HEK293 (cell line): Measurements from ENCODE around the gene PCDHGB2.

Experiments
- FEZF1 ChIP-seq: fragments of 450-650 bp; formaldehyde crosslinking; IDR thresholded peaks from 2 replicates; pipeline ENCODE4 v1.5.1; 2016; ENCODE audit warnings: missing biosample characterization, missing genetic modification characterization
- REPIN1 ChIP-seq: fragments of 450-650 bp; formaldehyde crosslinking; IDR thresholded peaks from 2 replicates; pipeline ENCODE4 v1.5.1; 2017; ENCODE audit warnings: missing biosample characterization, missing genetic modification characterization, low read depth
- SP7 ChIP-seq: fragments of 450-650 bp; formaldehyde crosslinking; IDR thresholded peaks from 2 replicates; pipeline ENCODE4 v1.5.1; 2016; ENCODE audit warnings: missing biosample characterization, missing genetic modification characterization
- TRIM28 ChIP-seq: IDR thresholded peaks from 2 replicates; pipeline ENCODE4 v1.6.1; 2011; ENCODE audit warnings: low read length, control low read depth, borderline replicate concordance
- ZBTB48 ChIP-seq: fragments of 450-650 bp; formaldehyde crosslinking; IDR thresholded peaks from 2 replicates; pipeline ENCODE4 v1.5.1; 2016; ENCODE audit warnings: missing biosample characterization, missing genetic modification characterization
- ZEB2 ChIP-seq: fragments of 450-650 bp; formaldehyde crosslinking; IDR thresholded peaks from 2 replicates; pipeline ENCODE4 v1.5.1; 2016; ENCODE audit warnings: missing biosample characterization, missing genetic modification characterization
- ZFP3 ChIP-seq: fragments of 450-650 bp; formaldehyde crosslinking; IDR thresholded peaks from 2 replicates; pipeline ENCODE4 v1.5.1; 2016; ENCODE audit warnings: low read depth, missing biosample characterization, missing genetic modification characterization
- ZNF10 ChIP-seq: fragments of 450-650 bp; formaldehyde crosslinking; IDR thresholded peaks from 2 replicates; pipeline ENCODE4 v1.5.1; 2017; ENCODE audit warnings: missing biosample characterization, missing genetic modification characterization
- ZNF112 ChIP-seq: fragments of 450-650 bp; formaldehyde crosslinking; IDR thresholded peaks from 2 replicates; pipeline ENCODE4 v1.5.0; 2017; ENCODE audit warnings: missing biosample characterization, missing genetic modification characterization
- ZNF114 ChIP-seq: fragments of 450-650 bp; formaldehyde crosslinking; IDR thresholded peaks from 2 replicates; pipeline ENCODE4 v1.5.0; 2017; ENCODE audit warnings: missing biosample characterization, missing genetic modification characterization
- ZNF121 ChIP-seq: fragments of 450-650 bp; formaldehyde crosslinking; IDR thresholded peaks from 2 replicates; pipeline ENCODE4 v1.5.1; 2016; ENCODE audit warnings: missing biosample characterization, missing genetic modification characterization
- ZNF146 ChIP-seq: fragments of 450-650 bp; formaldehyde crosslinking; IDR thresholded peaks from 2 replicates; pipeline ENCODE4 v1.5.1; 2016; ENCODE audit warnings: missing biosample characterization, missing genetic modification characterization
- ZNF211 ChIP-seq: fragments of 450-650 bp; formaldehyde crosslinking; IDR thresholded peaks from 2 replicates; pipeline ENCODE4 v1.5.1; 2016; ENCODE audit warnings: low read depth, missing biosample characterization, missing genetic modification characterization
- ZNF23 ChIP-seq: fragments of 450-650 bp; formaldehyde crosslinking; IDR thresholded peaks from 2 replicates; pipeline ENCODE4 v1.5.1; 2016; ENCODE audit warnings: missing biosample characterization, missing genetic modification characterization, borderline replicate concordance
- ZNF266 ChIP-seq: fragments of 450-650 bp; formaldehyde crosslinking; IDR thresholded peaks from 2 replicates; pipeline ENCODE4 v1.5.1; 2016; ENCODE audit warnings: missing biosample characterization, missing genetic modification characterization, low read depth
- ZNF274 ChIP-seq, 2 experiments: fragments of 200-500 bp in 1 of 2; fragments of 450-650 bp in 1 of 2; sonication (Bioruptor generic) in 1 of 2; formaldehyde crosslinking in 1 of 2; IDR thresholded peaks; 2 replicates each; pipeline versions ENCODE4 v1.5.1 to v1.6.1; 2014 to 2016; ENCODE audit warnings: borderline replicate concordance in 1 of 2, inconsistent platforms in 1 of 2, low read length in 1 of 2, missing biosample characterization in 1 of 2, missing genetic modification characterization in 1 of 2
- ZNF311 ChIP-seq: fragments of 450-650 bp; formaldehyde crosslinking; IDR thresholded peaks from 2 replicates; pipeline ENCODE4 v1.5.1; 2017; ENCODE audit warnings: missing biosample characterization, missing genetic modification characterization, borderline replicate concordance
- ZNF596 ChIP-seq: fragments of 450-650 bp; IDR thresholded peaks from 2 replicates; pipeline ENCODE4 v1.5.0; 2018; ENCODE audit warnings: missing biosample characterization, mild to moderate bottlenecking, missing genetic modification characterization, moderate library complexity
- ZNF610 ChIP-seq: fragments of 450-650 bp; formaldehyde crosslinking; IDR thresholded peaks from 2 replicates; pipeline ENCODE4 v1.5.1; 2016; ENCODE audit warnings: missing biosample characterization, missing genetic modification characterization, borderline replicate concordance
- ZNF621 ChIP-seq: fragments of 450-650 bp; formaldehyde crosslinking; IDR thresholded peaks from 2 replicates; pipeline ENCODE4 v1.5.1; 2017; ENCODE audit warnings: missing biosample characterization, missing genetic modification characterization
- ZNF623 ChIP-seq: fragments of 450-650 bp; formaldehyde crosslinking; IDR thresholded peaks from 2 replicates; pipeline ENCODE4 v1.5.1; 2016; ENCODE audit warnings: missing biosample characterization, missing genetic modification characterization
- ZNF654 ChIP-seq: fragments of 450-650 bp; formaldehyde crosslinking; IDR thresholded peaks from 2 replicates; pipeline ENCODE4 v1.5.1; 2016; ENCODE audit warnings: low read depth, missing biosample characterization, missing genetic modification characterization
- ZNF677 ChIP-seq: fragments of 450-650 bp; IDR thresholded peaks from 2 replicates; pipeline ENCODE4 v1.5.0; 2018; ENCODE audit warnings: missing biosample characterization, mild to moderate bottlenecking, missing genetic modification characterization, moderate library complexity
- ZNF768 ChIP-seq: fragments of 450-650 bp; formaldehyde crosslinking; IDR thresholded peaks from 2 replicates; pipeline ENCODE4 v1.5.1; 2018; ENCODE audit warnings: missing biosample characterization, mild to moderate bottlenecking, missing genetic modification characterization
- ZNF792 ChIP-seq: fragments of 450-650 bp; formaldehyde crosslinking; IDR thresholded peaks from 2 replicates; pipeline ENCODE4 v1.5.1; 2016; ENCODE audit warnings: missing biosample characterization, missing genetic modification characterization
- TF ChIP-seq, protein P1 (sequence below): fragments of 450-650 bp; formaldehyde crosslinking; IDR thresholded peaks from 2 replicates; pipeline ENCODE4 v1.5.1; 2016; ENCODE audit warnings: missing biosample characterization, missing genetic modification characterization
- TF ChIP-seq, protein P2 (sequence below): fragments of 450-650 bp; formaldehyde crosslinking; IDR thresholded peaks from 2 replicates; pipeline ENCODE4 v1.5.1; 2016; ENCODE audit warnings: missing biosample characterization, missing genetic modification characterization
- TF ChIP-seq, protein P3 (sequence below): fragments of 450-650 bp; formaldehyde crosslinking; IDR thresholded peaks from 2 replicates; pipeline ENCODE4 v1.5.1; 2017; ENCODE audit warnings: missing biosample characterization, mild to moderate bottlenecking, missing genetic modification characterization, moderate library complexity
- TF ChIP-seq, protein P4 (sequence below): fragments of 450-650 bp; formaldehyde crosslinking; IDR thresholded peaks from 2 replicates; pipeline ENCODE4 v1.5.1; 2016; ENCODE audit warnings: missing biosample characterization, missing genetic modification characterization, borderline replicate concordance
- TF ChIP-seq, protein P5 (sequence below): fragments of 450-650 bp; formaldehyde crosslinking; IDR thresholded peaks from 2 replicates; pipeline ENCODE4 v1.5.1; 2016; ENCODE audit warnings: missing biosample characterization, missing genetic modification characterization

Gene PCDHGB2

DNA sequence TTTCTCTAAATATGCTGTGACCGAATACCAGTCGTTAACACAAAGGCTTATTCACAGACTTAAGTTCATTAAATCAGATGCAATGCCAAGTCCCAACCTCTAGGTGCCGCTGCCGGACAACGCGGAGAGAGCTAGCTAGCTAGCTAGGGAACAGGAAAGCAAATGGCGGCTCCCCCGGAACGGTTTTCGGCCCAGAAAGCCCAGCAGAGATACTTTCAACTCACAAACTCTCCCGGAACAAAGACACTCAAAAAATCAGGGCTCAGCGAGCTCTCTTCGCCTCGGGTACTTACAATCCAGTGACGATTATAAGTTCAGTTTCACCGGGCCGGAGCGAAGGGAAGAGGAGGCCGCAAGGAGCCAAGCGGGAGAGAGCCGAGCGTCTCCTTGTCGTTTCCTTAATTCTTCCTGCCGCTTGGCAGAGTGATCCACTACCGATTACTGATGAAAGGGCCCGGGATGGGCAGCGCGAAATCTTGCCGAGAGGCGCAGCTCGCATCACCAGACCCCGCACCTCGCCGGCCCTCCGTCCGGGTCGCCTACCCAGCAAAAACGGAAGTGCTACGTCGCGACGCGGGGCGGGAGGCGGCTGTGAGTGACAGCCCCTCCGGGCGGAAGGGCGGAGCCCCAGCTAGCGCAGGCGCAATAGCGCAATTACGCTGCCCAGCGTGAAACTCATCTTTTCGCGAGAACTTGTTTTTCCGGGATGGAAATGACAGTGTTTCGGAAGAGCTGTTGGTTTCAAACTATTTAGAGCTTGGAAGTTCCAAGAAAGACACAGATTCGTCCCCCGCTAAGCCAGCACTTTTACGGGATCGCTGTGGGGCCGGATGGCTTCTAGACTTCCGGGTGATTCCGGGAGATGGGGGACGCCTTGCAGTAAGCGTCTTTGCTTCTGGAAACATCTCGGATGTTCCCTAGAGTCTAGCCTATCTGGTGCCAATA lies 39.3 kb upstream of the PCDHGB2 start, which contains the start of gene TAF7 (continued):
- TF ChIP-seq, protein P1, sequence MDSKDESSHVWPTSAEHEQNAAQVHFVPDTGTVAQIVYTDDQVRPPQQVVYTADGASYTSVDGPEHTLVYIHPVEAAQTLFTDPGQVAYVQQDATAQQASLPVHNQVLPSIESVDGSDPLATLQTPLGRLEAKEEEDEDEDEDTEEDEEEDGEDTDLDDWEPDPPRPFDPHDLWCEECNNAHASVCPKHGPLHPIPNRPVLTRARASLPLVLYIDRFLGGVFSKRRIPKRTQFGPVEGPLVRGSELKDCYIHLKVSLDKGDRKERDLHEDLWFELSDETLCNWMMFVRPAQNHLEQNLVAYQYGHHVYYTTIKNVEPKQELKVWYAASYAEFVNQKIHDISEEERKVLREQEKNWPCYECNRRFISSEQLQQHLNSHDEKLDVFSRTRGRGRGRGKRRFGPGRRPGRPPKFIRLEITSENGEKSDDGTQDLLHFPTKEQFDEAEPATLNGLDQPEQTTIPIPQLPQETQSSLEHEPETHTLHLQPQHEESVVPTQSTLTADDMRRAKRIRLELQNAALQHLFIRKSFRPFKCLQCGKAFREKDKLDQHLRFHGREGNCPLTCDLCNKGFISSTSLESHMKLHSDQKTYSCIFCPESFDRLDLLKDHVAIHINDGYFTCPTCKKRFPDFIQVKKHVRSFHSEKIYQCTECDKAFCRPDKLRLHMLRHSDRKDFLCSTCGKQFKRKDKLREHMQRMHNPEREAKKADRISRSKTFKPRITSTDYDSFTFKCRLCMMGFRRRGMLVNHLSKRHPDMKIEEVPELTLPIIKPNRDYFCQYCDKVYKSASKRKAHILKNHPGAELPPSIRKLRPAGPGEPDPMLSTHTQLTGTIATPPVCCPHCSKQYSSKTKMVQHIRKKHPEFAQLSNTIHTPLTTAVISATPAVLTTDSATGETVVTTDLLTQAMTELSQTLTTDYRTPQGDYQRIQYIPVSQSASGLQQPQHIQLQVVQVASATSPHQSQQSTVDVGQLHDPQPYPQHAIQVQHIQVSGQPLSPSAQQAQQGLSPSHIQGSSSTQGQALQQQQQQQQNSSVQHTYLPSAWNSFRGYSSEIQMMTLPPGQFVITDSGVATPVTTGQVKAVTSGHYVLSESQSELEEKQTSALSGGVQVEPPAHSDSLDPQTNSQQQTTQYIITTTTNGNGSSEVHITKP: no peak
- TF ChIP-seq ZNF121 (tag by site-specific recombination): no peak
- peak; percentile 39 for TF ChIP-seq ZNF654 (tag by site-specific recombination)
- TF ChIP-seq ZNF114: no peak
- TF ChIP-seq ZNF792 (tag by site-specific recombination): no peak
- TF ChIP-seq ZNF274 (IDR thresholded peaks at IDR 0.05; ENCODE audit: low read length): no peak
- TF ChIP-seq ZNF274 (tag by site-specific recombination; IDR thresholded peaks at IDR 0.05; ENCODE audit: borderline replicate concordance): no peak; the same call in 1 of the 2 replicates
- TF ChIP-seq ZFP3: no peak
- TF ChIP-seq ZNF211 (tag by site-specific recombination): no peak
- TF ChIP-seq ZNF146 (tag by site-specific recombination): no peak
- 0 out of 2 replicates have a peak, but pooled peaks have one; percentile 31 for TF ChIP-seq SP7 (tag by site-specific recombination)
- TF ChIP-seq ZNF112 (tag by site-specific recombination): no peak
- TF ChIP-seq ZNF610 (tag by site-specific recombination): peak; percentile 58; the same call in 1 of the 2 replicates
- TF ChIP-seq ZNF266 (tag by site-specific recombination): no peak
- no peak for TF ChIP-seq ZNF596 (tag by site-specific recombination)
- peak; percentile 85 for TF ChIP-seq TRIM28
- TF ChIP-seq, protein P2, sequence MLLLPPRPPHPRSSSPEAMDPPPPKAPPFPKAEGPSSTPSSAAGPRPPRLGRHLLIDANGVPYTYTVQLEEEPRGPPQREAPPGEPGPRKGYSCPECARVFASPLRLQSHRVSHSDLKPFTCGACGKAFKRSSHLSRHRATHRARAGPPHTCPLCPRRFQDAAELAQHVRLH (tag by site-specific recombination): peak; percentile 94
- TF ChIP-seq, protein P3, sequence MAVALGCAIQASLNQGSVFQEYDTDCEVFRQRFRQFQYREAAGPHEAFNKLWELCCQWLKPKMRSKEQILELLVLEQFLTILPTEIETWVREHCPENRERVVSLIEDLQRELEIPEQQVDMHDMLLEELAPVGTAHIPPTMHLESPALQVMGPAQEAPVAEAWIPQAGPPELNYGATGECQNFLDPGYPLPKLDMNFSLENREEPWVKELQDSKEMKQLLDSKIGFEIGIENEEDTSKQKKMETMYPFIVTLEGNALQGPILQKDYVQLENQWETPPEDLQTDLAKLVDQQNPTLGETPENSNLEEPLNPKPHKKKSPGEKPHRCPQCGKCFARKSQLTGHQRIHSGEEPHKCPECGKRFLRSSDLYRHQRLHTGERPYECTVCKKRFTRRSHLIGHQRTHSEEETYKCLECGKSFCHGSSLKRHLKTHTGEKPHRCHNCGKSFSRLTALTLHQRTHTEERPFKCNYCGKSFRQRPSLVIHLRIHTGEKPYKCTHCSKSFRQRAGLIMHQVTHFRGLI (tag by site-specific recombination): peak; percentile 30; the same call in 1 of the 2 replicates
- TF ChIP-seq ZNF621: no peak
- TF ChIP-seq ZBTB48: peak; percentile 60; the same call in 1 of the 2 replicates
- TF ChIP-seq, protein P4, sequence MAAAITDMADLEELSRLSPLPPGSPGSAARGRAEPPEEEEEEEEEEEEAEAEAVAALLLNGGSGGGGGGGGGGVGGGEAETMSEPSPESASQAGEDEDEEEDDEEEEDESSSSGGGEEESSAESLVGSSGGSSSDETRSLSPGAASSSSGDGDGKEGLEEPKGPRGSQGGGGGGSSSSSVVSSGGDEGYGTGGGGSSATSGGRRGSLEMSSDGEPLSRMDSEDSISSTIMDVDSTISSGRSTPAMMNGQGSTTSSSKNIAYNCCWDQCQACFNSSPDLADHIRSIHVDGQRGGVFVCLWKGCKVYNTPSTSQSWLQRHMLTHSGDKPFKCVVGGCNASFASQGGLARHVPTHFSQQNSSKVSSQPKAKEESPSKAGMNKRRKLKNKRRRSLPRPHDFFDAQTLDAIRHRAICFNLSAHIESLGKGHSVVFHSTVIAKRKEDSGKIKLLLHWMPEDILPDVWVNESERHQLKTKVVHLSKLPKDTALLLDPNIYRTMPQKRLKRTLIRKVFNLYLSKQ (tag by site-specific recombination): no peak
- no peak for TF ChIP-seq ZNF23 (tag by site-specific recombination)
- TF ChIP-seq ZEB2 (tag by site-specific recombination): peak; percentile 69; the same call in 1 of the 2 replicates
- peak; percentile 45; the same call in 1 of the 2 replicates for TF ChIP-seq ZNF677
- TF ChIP-seq REPIN1 (tag by site-specific recombination): peak; percentile 18; the same call in 1 of the 2 replicates
- TF ChIP-seq ZNF768 (tag by site-specific recombination): no peak
- no peak for TF ChIP-seq FEZF1 (tag by site-specific recombination)
- TF ChIP-seq ZNF311: no peak
- no peak for TF ChIP-seq ZNF10
- TF ChIP-seq, protein P5, sequence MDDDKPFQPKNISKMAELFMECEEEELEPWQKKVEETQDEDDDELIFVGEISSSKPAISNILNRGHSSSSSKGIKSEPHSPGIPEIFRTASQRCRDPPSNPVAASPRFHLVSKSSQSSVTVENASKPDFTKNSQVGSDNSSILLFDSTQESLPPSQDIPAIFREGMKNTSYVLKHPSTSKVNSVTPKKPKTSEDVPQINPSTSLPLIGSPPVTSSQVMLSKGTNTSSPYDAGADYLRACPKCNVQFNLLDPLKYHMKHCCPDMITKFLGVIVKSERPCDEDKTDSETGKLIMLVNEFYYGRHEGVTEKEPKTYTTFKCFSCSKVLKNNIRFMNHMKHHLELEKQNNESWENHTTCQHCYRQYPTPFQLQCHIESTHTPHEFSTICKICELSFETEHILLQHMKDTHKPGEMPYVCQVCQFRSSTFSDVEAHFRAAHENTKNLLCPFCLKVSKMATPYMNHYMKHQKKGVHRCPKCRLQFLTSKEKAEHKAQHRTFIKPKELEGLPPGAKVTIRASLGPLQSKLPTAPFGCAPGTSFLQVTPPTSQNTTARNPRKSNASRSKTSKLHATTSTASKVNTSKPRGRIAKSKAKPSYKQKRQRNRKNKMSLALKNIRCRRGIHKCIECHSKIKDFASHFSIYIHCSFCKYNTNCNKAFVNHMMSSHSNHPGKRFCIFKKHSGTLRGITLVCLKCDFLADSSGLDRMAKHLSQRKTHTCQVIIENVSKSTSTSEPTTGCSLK (tag by site-specific recombination): no peak
- no peak; the same call in 1 of the 2 replicates for TF ChIP-seq ZNF623 (tag by site-specific recombination)
